HFF-Myc (cell line): ENCODE measurements around the gene RALGAPA2.

Experiments
- DNase-seq: peaks from one replicate; pipeline ENCODE4 v3.0.0-alpha.2; 2011; ENCODE audit warnings: low read depth; ENCODE audit errors: extremely low read depth
- H3K4me3 ChIP-seq: replicated peaks from 2 replicates; pipeline ENCODE4 v1.5.1; 2011; ENCODE audit warnings: low read depth, mild to moderate bottlenecking, control low read depth, low read length
- TF ChIP-seq, protein P1 (sequence below): IDR thresholded peaks from 2 replicates; pipeline ENCODE4 v1.5.1; 2012; ENCODE audit warnings: mild to moderate bottlenecking, low read depth, low read length, control low read depth; ENCODE audit errors: missing control alignments

Gene RALGAPA2

DNA sequence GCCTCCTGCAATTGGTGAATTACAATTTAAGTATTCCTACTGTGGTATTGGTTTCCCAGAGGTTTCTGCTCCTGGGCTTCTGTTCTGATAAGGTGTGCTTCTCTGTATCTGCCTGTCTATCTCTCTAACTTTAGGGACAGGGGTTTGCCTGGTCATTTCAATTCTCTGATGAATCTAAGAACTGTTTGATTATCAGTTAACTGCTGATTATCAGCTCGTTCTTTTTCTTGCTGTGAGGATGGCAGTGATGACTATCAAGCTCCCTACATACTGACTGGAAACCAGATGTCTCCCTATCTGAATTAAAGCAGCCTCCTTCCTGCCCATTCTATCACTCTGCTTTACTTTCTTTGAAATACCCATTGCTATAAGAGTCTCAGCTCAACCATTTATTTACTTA, 224.1 kb downstream of the RALGAPA2 start:
- no peak for DNase-seq
- TF ChIP-seq, protein P1, sequence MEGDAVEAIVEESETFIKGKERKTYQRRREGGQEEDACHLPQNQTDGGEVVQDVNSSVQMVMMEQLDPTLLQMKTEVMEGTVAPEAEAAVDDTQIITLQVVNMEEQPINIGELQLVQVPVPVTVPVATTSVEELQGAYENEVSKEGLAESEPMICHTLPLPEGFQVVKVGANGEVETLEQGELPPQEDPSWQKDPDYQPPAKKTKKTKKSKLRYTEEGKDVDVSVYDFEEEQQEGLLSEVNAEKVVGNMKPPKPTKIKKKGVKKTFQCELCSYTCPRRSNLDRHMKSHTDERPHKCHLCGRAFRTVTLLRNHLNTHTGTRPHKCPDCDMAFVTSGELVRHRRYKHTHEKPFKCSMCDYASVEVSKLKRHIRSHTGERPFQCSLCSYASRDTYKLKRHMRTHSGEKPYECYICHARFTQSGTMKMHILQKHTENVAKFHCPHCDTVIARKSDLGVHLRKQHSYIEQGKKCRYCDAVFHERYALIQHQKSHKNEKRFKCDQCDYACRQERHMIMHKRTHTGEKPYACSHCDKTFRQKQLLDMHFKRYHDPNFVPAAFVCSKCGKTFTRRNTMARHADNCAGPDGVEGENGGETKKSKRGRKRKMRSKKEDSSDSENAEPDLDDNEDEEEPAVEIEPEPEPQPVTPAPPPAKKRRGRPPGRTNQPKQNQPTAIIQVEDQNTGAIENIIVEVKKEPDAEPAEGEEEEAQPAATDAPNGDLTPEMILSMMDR, result no peak
- no peak overlapping the region for H3K4me3 ChIP-seq

GRCh38 chr20:20487811-20488210, 224.6 kb downstream of the RALGAPA2 start:
- TF ChIP-seq, protein P1, result no peak
- no peak overlapping the region for H3K4me3 ChIP-seq
- no peak for DNase-seq

DNA sequence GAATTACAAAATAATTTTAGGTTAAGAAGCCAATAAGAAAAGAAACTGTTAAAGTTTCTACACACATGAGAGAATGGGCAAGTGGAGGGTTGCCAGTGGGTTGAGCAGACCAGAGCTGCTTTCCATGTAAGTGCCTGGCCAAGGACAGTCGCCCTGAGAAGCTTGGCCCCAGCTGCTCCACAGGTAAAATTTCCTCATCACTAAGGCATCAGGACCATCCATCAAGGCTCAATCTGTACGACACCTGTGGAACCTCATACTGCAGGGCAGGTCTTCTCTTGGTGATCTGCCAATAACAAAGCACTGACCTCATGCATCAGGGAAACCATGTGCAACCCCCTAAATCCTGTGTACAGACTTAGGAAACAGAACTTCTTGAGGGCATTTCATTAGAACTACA, 229.1 kb downstream of the RALGAPA2 start:
- TF ChIP-seq, protein P1, result no peak
- DNase-seq, result no peak
- H3K4me3 ChIP-seq, result no peak overlapping the region

DNA sequence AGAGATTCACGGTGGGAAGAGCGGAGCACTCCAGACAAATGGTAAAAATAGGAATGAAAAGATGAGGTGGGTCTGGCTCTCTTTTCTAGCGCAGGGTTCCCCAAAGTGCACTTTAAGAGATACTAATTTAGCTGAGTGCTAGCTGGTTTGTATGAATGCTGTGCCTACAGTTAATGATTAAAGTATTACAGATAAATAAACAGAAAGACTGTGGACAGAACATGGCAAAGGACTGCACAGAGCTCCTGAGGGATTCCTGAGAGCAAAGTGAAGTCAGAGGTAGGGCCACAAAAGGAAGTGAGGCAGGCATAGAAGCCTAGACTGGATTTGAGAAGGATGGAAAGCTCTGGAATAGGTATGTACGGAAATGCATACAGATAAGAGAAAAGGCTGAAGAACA, 230.0 kb downstream of the RALGAPA2 start:
- no peak for DNase-seq
- H3K4me3 ChIP-seq, result no peak overlapping the region
- TF ChIP-seq, protein P1, result no peak

DNA sequence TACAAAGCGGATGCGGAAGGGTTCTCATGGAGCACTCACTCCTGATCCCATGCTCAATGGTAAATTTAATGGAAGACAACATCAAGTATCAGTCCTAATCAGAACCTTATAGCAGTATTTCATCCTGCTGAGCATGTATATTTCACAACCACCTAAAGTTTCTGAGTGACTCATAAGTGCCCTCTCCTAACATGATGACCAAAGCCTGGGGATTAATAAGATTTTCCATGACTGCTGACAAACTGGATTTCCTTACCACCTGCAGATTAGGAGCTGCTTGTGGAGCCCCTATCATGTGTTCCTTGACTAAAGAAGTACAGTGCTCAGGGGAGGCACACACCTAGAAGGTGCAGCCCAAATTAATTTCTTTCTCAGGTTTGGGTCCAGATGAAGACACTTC, 231.8 kb downstream of the RALGAPA2 start:
- peak; percentile 39 for DNase-seq
- H3K4me3 ChIP-seq, result no peak overlapping the region
- TF ChIP-seq, protein P1, result no peak

DNA sequence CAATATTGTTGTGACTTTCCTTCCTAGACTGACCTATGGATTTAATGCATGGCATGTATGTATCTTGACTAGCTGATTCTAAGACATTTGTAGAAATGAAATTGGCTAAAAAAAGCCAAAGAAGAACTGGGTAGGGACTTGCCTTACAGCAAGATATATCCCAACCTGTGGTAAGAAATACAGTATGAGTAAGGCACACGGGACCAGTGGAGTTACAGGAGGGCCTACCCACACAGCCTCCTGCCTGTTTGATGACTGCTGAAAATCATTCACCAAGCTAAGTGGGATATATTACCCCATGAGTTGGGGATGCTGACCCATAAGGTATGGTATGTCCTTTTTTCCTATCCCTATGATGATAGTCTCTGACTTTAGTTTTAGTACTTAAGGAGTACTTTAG, 232.3 kb downstream of the RALGAPA2 start:
- no peak overlapping the region for H3K4me3 ChIP-seq
- DNase-seq, result no peak
- TF ChIP-seq, protein P1, result no peak

DNA sequence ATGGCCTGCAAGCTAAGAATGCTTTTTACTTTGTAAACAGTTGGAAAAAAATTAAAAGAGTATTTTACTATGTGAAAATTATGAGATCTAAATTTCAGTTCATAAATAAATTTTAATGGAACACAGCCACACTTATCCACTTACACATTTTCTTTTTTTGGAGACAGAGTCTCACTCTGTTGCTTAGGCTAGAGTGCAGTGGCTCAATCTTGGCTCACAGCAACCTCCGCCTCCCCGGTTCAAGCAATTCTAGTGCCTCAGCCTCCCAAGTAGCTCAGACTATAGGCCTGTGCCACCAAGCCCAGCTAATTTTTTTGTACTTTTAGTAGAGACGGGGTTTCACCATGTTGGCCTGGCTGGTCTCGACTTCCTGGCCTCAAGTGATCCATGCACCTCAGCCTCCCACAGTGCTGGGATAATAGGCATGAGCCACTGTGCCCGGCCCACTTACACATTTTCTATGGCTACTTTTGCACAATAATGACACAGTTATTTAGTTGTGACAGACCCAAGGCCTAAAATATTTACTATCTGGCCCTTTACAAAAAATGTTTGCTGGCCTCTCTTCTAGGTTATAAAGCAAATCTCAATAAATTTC, 234.9 kb downstream of the RALGAPA2 start:
- TF ChIP-seq, protein P1, result no peak
- H3K4me3 ChIP-seq, result no peak overlapping the region
- DNase-seq, result no peak
